H9 (cell line): ENCODE results near the gene LRRFIP1. TPM values are rescaled to one million over a fixed set of nuclear protein-coding genes. Genes with fewer than 3 reads are reported as not detected.

Experiments used
- DNase-seq: peaks from one replicate; pipeline ENCODE4 v3.0.0-alpha.2; 2017
- H2AFZ ChIP-seq: one replicate; pipeline ENCODE4 v1.6.1; 2013; ENCODE audit warnings: mild to moderate bottlenecking, low read length, control low read depth, moderate library complexity
- H2AK5ac ChIP-seq: 2 replicates; pipeline ENCODE4 v1.6.1; 2013; ENCODE audit warnings: low read length, control low read depth, mixed read lengths; ENCODE audit not compliant: insufficient read length
- H2BK120ac ChIP-seq: one replicate; pipeline ENCODE4 v1.6.1; 2013; ENCODE audit warnings: low read depth, mild to moderate bottlenecking, low read length, control low read depth, inconsistent platforms; ENCODE audit not compliant: poor library complexity, severe bottlenecking
- H2BK12ac ChIP-seq: 2 replicates; pipeline ENCODE4 v1.6.1; 2013; ENCODE audit warnings: low read length, control low read depth, mixed read lengths, low read depth; ENCODE audit not compliant: insufficient read length
- H2BK15ac ChIP-seq: 2 replicates; pipeline ENCODE4 v1.6.1; 2013; ENCODE audit warnings: low read depth, low read length, control low read depth
- H2BK20ac ChIP-seq: one replicate; pipeline ENCODE4 v1.6.1; 2013; ENCODE audit warnings: low read depth, mild to moderate bottlenecking, low read length, control low read depth, inconsistent platforms; ENCODE audit not compliant: poor library complexity, severe bottlenecking
- H2BK5ac ChIP-seq: 2 replicates; pipeline ENCODE4 v1.6.1; 2013; ENCODE audit warnings: low read length, control low read depth, mixed read lengths; ENCODE audit not compliant: insufficient read length
- H3K14ac ChIP-seq: 2 replicates; pipeline ENCODE4 v1.6.1; 2013; ENCODE audit warnings: low read length, control low read depth; ENCODE audit not compliant: insufficient read depth
- H3K18ac ChIP-seq: 2 replicates; pipeline ENCODE4 v1.6.1; 2013; ENCODE audit warnings: low read depth, mild to moderate bottlenecking, mixed read lengths, low read length, control low read depth; ENCODE audit not compliant: insufficient read length
- H3K23ac ChIP-seq: 2 replicates; pipeline ENCODE4 v1.6.1; 2013; ENCODE audit warnings: low read length, control low read depth, mixed read lengths, low read depth; ENCODE audit not compliant: insufficient read length
- H3K23me2 ChIP-seq: 2 replicates; pipeline ENCODE4 v1.6.1; 2013; ENCODE audit warnings: low read depth, mild to moderate bottlenecking, mixed read lengths, low read length, control low read depth; ENCODE audit not compliant: insufficient read length, poor library complexity, severe bottlenecking
- H3K27ac ChIP-seq: 2 replicates; pipeline ENCODE4 v1.5.1; 2013; ENCODE audit warnings: low read length, control low read depth, mixed read lengths, low read depth; ENCODE audit not compliant: insufficient read length
- H3K27me3 ChIP-seq: 2 replicates; pipeline ENCODE4 v1.6.1; 2013; ENCODE audit warnings: low read length, control low read depth, inconsistent platforms; ENCODE audit not compliant: insufficient read depth
- H3K4ac ChIP-seq: 2 replicates; pipeline ENCODE4 v1.6.1; 2013; ENCODE audit warnings: low read depth, mild to moderate bottlenecking, control low read depth, inconsistent platforms, low read length, moderate library complexity
- H3K4me1 ChIP-seq: 2 replicates; pipeline ENCODE4 v1.6.1; 2013; ENCODE audit warnings: low read length, control low read depth, inconsistent platforms; ENCODE audit not compliant: insufficient read depth
- H3K4me2 ChIP-seq: 2 replicates; pipeline ENCODE4 v1.6.1; 2013; ENCODE audit warnings: low read length, control low read depth, mixed read lengths; ENCODE audit not compliant: insufficient read length, insufficient read depth
- H3K56ac ChIP-seq: 2 replicates; pipeline ENCODE4 v1.6.1; 2013; ENCODE audit warnings: low read depth, mild to moderate bottlenecking, mixed read lengths, low read length, control low read depth; ENCODE audit not compliant: insufficient read length
- H3K79me1 ChIP-seq: 2 replicates; pipeline ENCODE4 v1.6.1; 2013; ENCODE audit warnings: low read depth, mild to moderate bottlenecking, moderate library complexity, low read length, control low read depth, inconsistent platforms; ENCODE audit not compliant: insufficient read depth, poor library complexity, severe bottlenecking
- H3K79me2 ChIP-seq: 2 replicates; pipeline ENCODE4 v1.6.1; 2013; ENCODE audit warnings: low read length, control low read depth, inconsistent platforms; ENCODE audit not compliant: insufficient read depth
- H3K9ac ChIP-seq: 2 replicates; pipeline ENCODE4 v1.6.1; 2013; ENCODE audit warnings: low read length, control low read depth, mixed read lengths; ENCODE audit not compliant: insufficient read length; ENCODE audit errors: extremely low read depth
- H3K9me3 ChIP-seq: one replicate; pipeline ENCODE4 v1.6.1; 2013; ENCODE audit warnings: low read depth, low read length, inconsistent platforms; ENCODE audit not compliant: control insufficient read depth
- H3T11ph ChIP-seq: one replicate; pipeline ENCODE4 v1.6.1; 2013; ENCODE audit warnings: mild to moderate bottlenecking, low read length, control low read depth, inconsistent platforms
- H4K20me1 ChIP-seq: one replicate; pipeline ENCODE4 v1.6.1; 2013; ENCODE audit not compliant: control insufficient read depth, insufficient read length, insufficient read depth
- H4K5ac ChIP-seq: 2 replicates; pipeline ENCODE4 v1.6.1; 2013; ENCODE audit warnings: low read depth, mild to moderate bottlenecking, mixed read lengths, low read length, control low read depth; ENCODE audit not compliant: insufficient read length
- H4K8ac ChIP-seq: replicated peaks from 2 replicates; pipeline ENCODE4 v1.6.1; 2013; ENCODE audit warnings: low read length, control low read depth, mixed read lengths, low read depth; ENCODE audit not compliant: insufficient read length
- H4K91ac ChIP-seq: 2 replicates; pipeline ENCODE4 v1.6.1; 2013; ENCODE audit warnings: low read depth, mild to moderate bottlenecking, moderate library complexity, mixed read lengths, low read length, control low read depth; ENCODE audit not compliant: insufficient read length
- H3K27ac Mint-ChIP-seq, 3 experiments: 2 replicates in 2 of 3; 3 replicates in 1 of 3; pipeline ENCODE4 v1.8.0; 2020 to 2021; ENCODE audit warnings: mixed read lengths in 3 of 3, mild to moderate bottlenecking in 1 of 3, moderate library complexity in 1 of 3
- H3K27me3 Mint-ChIP-seq: 2 replicates; pipeline ENCODE4 v1.8.0; 2021; ENCODE audit warnings: low read depth, mild to moderate bottlenecking, moderate library complexity, mixed read lengths
- H3K36me3 Mint-ChIP-seq, 3 experiments: 2 replicates in 2 of 3; 3 replicates in 1 of 3; pipeline ENCODE4 v1.8.0; 2020 to 2021; ENCODE audit warnings: low read depth in 3 of 3, mixed read lengths in 3 of 3; ENCODE audit not compliant: insufficient read depth in 1 of 3
- H3K4me1 Mint-ChIP-seq, 2 experiments: 2 replicates each; pipeline ENCODE4 v1.8.0; 2020; ENCODE audit warnings: mixed read lengths in 2 of 2
- H3K4me3 Mint-ChIP-seq, 2 experiments: 2 replicates in 1 of 2; 3 replicates in 1 of 2; pipeline ENCODE4 v1.8.0; 2020 to 2021; ENCODE audit warnings: mild to moderate bottlenecking in 2 of 2, mixed read lengths in 2 of 2, moderate library complexity in 1 of 2
- H3K9me3 Mint-ChIP-seq, 2 experiments: 2 replicates in 1 of 2; 3 replicates in 1 of 2; pipeline ENCODE4 v1.8.0; 2020; ENCODE audit warnings: mild to moderate bottlenecking in 2 of 2, mixed read lengths in 2 of 2, moderate library complexity in 1 of 2
- CTCF ChIP-seq: fragments of 200-600 bp; sonication (generic); conservative IDR thresholded peaks from 3 replicates; pipeline ENCODE4 v1.8.0; 2021; ENCODE audit warnings: antibody characterized with exemption, mild to moderate bottlenecking
- WGBS: extraction: QIAGEN DNeasy Blood & Tissue Kit; methylation state at CpG from one replicate; pipeline ENCODE4 v1.1.7; 2013; ENCODE audit warnings: missing lambda C conversion rate, low lambda C conversion rate, mixed read lengths; ENCODE audit not compliant: insufficient read length; ENCODE audit errors: extremely low coverage; 5-methylcytosine and 5-hydroxymethylcytosine counted together
- total RNA-seq: library from RNA; stranded (reverse); gene quantifications from 2 replicates; pipeline ENCODE4 v1.2.1, GENCODE V29; 2021

Gene LRRFIP1
- total RNA-seq, 1 experiment from 2014 or later: 38.5 TPM

GRCh38 chr2:237759176-237759575 is 131.8 kb downstream of the LRRFIP1 start:
- H3K4ac ChIP-seq: no peak overlapping the region
- no peak overlapping the region for H3K14ac ChIP-seq
- no peak for TF ChIP-seq CTCF
- H3K79me1 ChIP-seq: no peaks in the 10 kb centered on the region
- H3K23ac ChIP-seq: no peak overlapping the region
- no peaks in the 10 kb centered on the region for H4K20me1 ChIP-seq
- no peaks in the 10 kb centered on the region for H3K9me3 Mint-ChIP-seq
- no peak overlapping the region for H2BK15ac ChIP-seq
- H3K27ac ChIP-seq: no peak overlapping the region
- peaks cover 21 to 71% (median 45%) of the 10 kb centered on the region in 3 experiments; a peak in 6 of 7 replicates for H3K36me3 Mint-ChIP-seq
- H4K5ac ChIP-seq: no peak overlapping the region
- no CpG with 5 or more reads among the region's 10 CpGs for WGBS
- no peaks in the 10 kb centered on the region for H3K79me2 ChIP-seq
- H3K4me1 Mint-ChIP-seq: no peaks in the 10 kb centered on the region
- no peaks in the 10 kb centered on the region for H3K23me2 ChIP-seq
- H2BK12ac ChIP-seq: no peak overlapping the region
- no peak overlapping the region for H3K18ac ChIP-seq
- H3K9me3 ChIP-seq: no peaks in the 10 kb centered on the region
- no peaks in the 10 kb centered on the region for H3K27me3 ChIP-seq
- H2BK5ac ChIP-seq: no peak overlapping the region
- no peak overlapping the region for H3K4me3 Mint-ChIP-seq
- no peak overlapping the region for H2AK5ac ChIP-seq
- H2AFZ ChIP-seq: no peak overlapping the region
- no peak overlapping the region for H4K91ac ChIP-seq
- H3K4me2 ChIP-seq: no peak overlapping the region
- no peak overlapping the region for H4K8ac ChIP-seq
- H2BK20ac ChIP-seq: no peak overlapping the region
- no peak for DNase-seq
- H3K4me1 ChIP-seq: no peaks in the 10 kb centered on the region
- H3K27ac Mint-ChIP-seq: peak overlapping the region in 2 of 3 experiments; percentile 60 to 80; a peak in 1 of 7 replicates
- no peak overlapping the region for H3K56ac ChIP-seq
- no peak overlapping the region for H2BK120ac ChIP-seq
- no peaks in the 10 kb centered on the region for H3K27me3 Mint-ChIP-seq
- no peak overlapping the region for H3T11ph ChIP-seq
- no peak overlapping the region for H3K9ac ChIP-seq
